A549 (cell line): ENCODE measurements around the gene APBA1. TPM values are rescaled to one million over a fixed set of nuclear protein-coding genes. Genes with fewer than 3 reads are reported as not detected.

ENCODE experiments used
- ATAC-seq, 2 experiments: fragments of 200-7000 bp in 1 of 2; fragments of >200 bp in 1 of 2; cut with Nextera tagmentation in 1 of 2; cut with Tn5 transposase in 1 of 2; 3 replicates each; pipeline versions ENCODE4 v1.8.0 to v1.9.1; 2018 to 2020; ENCODE audit warnings: mild to moderate bottlenecking in 1 of 2, moderate library complexity in 1 of 2
- CTCF ChIA-PET: fragments of 300-600 bp; sonication (Branson Sonifier 250); formaldehyde crosslinking; extraction: SDS; loops from one replicate; lab custom pipeline; 2021; ENCODE audit warnings: antibody characterized with exemption, inconsistent platforms; lab: Yijun Ruan, JAX
- POLR2A ChIA-PET: fragments of 350-600 bp; formaldehyde crosslinking; extraction: SDS; loops from one replicate; lab custom pipeline; 2021; ENCODE audit warnings: antibody characterized with exemption, inconsistent platforms; lab: Yijun Ruan, JAX
- DNase-seq, 2 experiments: peaks; one replicate each; pipeline versions ENCODE4 v3.0.0 to v3.0.0-alpha.2; 2011 to 2016; ENCODE audit warnings: low read depth in 1 of 2, low spot score in 1 of 2
- FAIRE-seq: peaks from 2 replicates; lab custom pipeline; 2011; peaks lifted over from hg19 to GRCh38; lab: Jason Lieb, UNC
- H3K27ac ChIP-seq, 2 experiments: fragments of >200 bp; sonication (Bioruptor Twin); formaldehyde crosslinking; 3 replicates each; pipeline ENCODE4 v1.5.1; 2016 to 2017
- H3K4me1 ChIP-seq: fragments of >200 bp; sonication (Bioruptor Twin); formaldehyde crosslinking; 3 replicates; pipeline ENCODE4 v1.6.1; 2016
- H3K4me2 ChIP-seq: fragments of >200 bp; sonication (Bioruptor Twin); formaldehyde crosslinking; 3 replicates; pipeline ENCODE4 v1.6.1; 2016
- H3K4me3 ChIP-seq: fragments of >200 bp; sonication (Bioruptor Twin); formaldehyde crosslinking; 3 replicates; pipeline ENCODE4 v1.5.1; 2016
- H3K9me3 ChIP-seq: fragments of >200 bp; sonication (Bioruptor Twin); formaldehyde crosslinking; 3 replicates; pipeline ENCODE4 v1.6.1; 2016
- CBX2 ChIP-seq: fragments of 200-600 bp; sonication (generic); IDR thresholded peaks from 2 replicates; pipeline ENCODE4 v1.6.1; 2016; ENCODE audit warnings: low read depth, mild to moderate bottlenecking, borderline replicate concordance
- CEBPB ChIP-seq, 2 experiments: fragments of >200 bp in 1 of 2; sonication (Bioruptor Twin) in 1 of 2; formaldehyde crosslinking in 1 of 2; IDR thresholded peaks; 2 replicates each; pipeline ENCODE4 v1.6.1; 2012 to 2016
- EHMT2 ChIP-seq: fragments of 200-600 bp; sonication (generic); IDR thresholded peaks from 2 replicates; pipeline ENCODE4 v1.6.1; 2016; ENCODE audit warnings: antibody characterized with exemption, low read depth, mild to moderate bottlenecking, moderate library complexity
- EP300 ChIP-seq, 2 experiments: fragments of >200 bp; sonication (Bioruptor Twin); formaldehyde crosslinking; IDR thresholded peaks; 2 replicates in 1 of 2; 3 replicates in 1 of 2; pipeline ENCODE4 v1.6.1; 2016 to 2017
- GATA3 ChIP-seq: IDR thresholded peaks from 2 replicates; pipeline ENCODE4 v1.6.1; 2012; ENCODE audit warnings: borderline replicate concordance
- HDAC2 ChIP-seq: fragments of 200-600 bp; sonication (generic); IDR thresholded peaks from 2 replicates; pipeline ENCODE4 v1.6.1; 2016
- HOXB5 ChIP-seq: fragments of 250-450 bp; sonication (Bioruptor Pico); IDR thresholded peaks from 2 replicates; pipeline ENCODE4 v1.5.0; 2020; ENCODE audit warnings: mild to moderate bottlenecking, moderate library complexity
- JUNB ChIP-seq: fragments of >200 bp; sonication (Bioruptor Twin); formaldehyde crosslinking; IDR thresholded peaks from 2 replicates; pipeline ENCODE4 v1.6.1; 2016
- KDM5A ChIP-seq: fragments of 200-600 bp; sonication (generic); IDR thresholded peaks from 2 replicates; pipeline ENCODE4 v1.6.1; 2016; ENCODE audit warnings: antibody characterized with exemption, mild to moderate bottlenecking
- MYC ChIP-seq: IDR thresholded peaks from 2 replicates; pipeline ENCODE4 v1.6.1; 2012; ENCODE audit warnings: mild to moderate bottlenecking, inconsistent platforms, low read length, improper control_type of control experiment, borderline replicate concordance
- PHF8 ChIP-seq: fragments of 200-600 bp; sonication (generic); IDR thresholded peaks from 2 replicates; pipeline ENCODE4 v1.6.1; 2016; ENCODE audit warnings: low read depth, mild to moderate bottlenecking, antibody characterized with exemption, moderate library complexity, borderline replicate concordance
- POLR2A ChIP-seq: IDR thresholded peaks from 2 replicates; pipeline ENCODE4 v1.6.1; 2012; ENCODE audit warnings: mild to moderate bottlenecking, low read length
- POLR2AphosphoS2 ChIP-seq: conservative IDR thresholded peaks from 2 replicates; pipeline ENCODE4 v1.6.1; 2012; ENCODE audit warnings: low read length, improper control_type of control experiment, inconsistent platforms
- RAD21 ChIP-seq, 2 experiments: fragments of >200 bp in 1 of 2; sonication (Bioruptor Twin) in 1 of 2; formaldehyde crosslinking in 1 of 2; IDR thresholded peaks in 1 of 2; conservative IDR thresholded peaks in 1 of 2; 2 replicates in 1 of 2; 3 replicates in 1 of 2; pipeline ENCODE4 v1.6.1; 2012 to 2018; ENCODE audit warnings: inconsistent platforms in 1 of 2
- RFX5 ChIP-seq: fragments of 450-650 bp; IDR thresholded peaks from 2 replicates; pipeline ENCODE4 v1.7.1; 2014; ENCODE audit warnings: antibody characterized with exemption, mild to moderate bottlenecking, moderate library complexity
- SMC3 ChIP-seq: fragments of >200 bp; sonication (Bioruptor Twin); formaldehyde crosslinking; IDR thresholded peaks from 3 replicates; pipeline ENCODE4 v1.6.1; 2018; ENCODE audit warnings: inconsistent platforms
- ZNF302 ChIP-seq: fragments of 250-450 bp; sonication (Bioruptor Pico); IDR thresholded peaks from 2 replicates; pipeline ENCODE4 v1.9.0; 2021; ENCODE audit warnings: inconsistent platforms, mild to moderate bottlenecking, moderate library complexity
- WGBS: methylation state at CpG from one replicate; pipeline ENCODE4 v1.1.6; 2017; ENCODE audit errors: missing lambda C conversion rate; 5-methylcytosine and 5-hydroxymethylcytosine counted together
- polyA plus RNA-seq, 4 experiments: library from polyadenylated mRNA; depleted of rRNA in 3 of 4; stranded (reverse); fragments of >200 nt; fragmentation: RNase III in 1 of 4; extraction: RNeasy Plus Mini Kit Qiagen cat#74134 plus additional on column Dnase treatment in 1 of 4; gene quantifications; 2 replicates in 3 of 4; 3 replicates in 1 of 4; pipeline ENCODE4 v1.2.3, GENCODE V29; 2011 to 2017
- TF ChIP-seq, protein P1 (sequence below): IDR thresholded peaks from 2 replicates; pipeline ENCODE4 v1.6.1; 2012
- TF ChIP-seq, protein P2 (sequence below): fragments of 200-600 bp; sonication (generic); IDR thresholded peaks from 2 replicates; pipeline ENCODE4 v1.6.1; 2016; ENCODE audit warnings: antibody characterized with exemption, mild to moderate bottlenecking, moderate library complexity
- TF ChIP-seq, protein P3 (sequence below): IDR thresholded peaks from 2 replicates; pipeline ENCODE4 v1.6.1; 2012

APBA1 gene
- polyA plus RNA-seq, 2 of the 4 experiments (the other 2 are of a cell fraction) = 0.22 to 1.6 TPM

DNA sequence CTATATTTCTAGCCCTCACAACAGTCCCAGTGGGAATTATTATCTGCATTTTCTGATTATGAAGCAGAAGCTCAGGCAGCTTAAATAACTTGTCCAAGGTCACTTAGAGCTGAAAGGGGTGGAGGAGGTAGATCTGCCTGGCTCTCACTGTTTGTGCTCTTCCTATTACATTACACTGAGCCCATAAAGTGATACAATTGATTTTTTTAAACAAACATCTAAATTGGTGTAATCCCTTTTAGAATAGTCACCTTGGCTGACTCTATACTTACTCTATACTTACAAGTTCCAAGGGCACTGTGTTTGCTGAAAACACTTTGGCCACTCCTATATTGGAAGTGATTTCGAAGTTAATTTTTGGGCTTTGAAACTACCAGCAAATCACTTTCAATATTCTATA lies 144.7 kb downstream of the APBA1 start:
- no peak overlapping the region for H3K27ac ChIP-seq
- DNase-seq = no peak
- no peaks in the 10 kb centered on the region for H3K9me3 ChIP-seq
- POLR2A ChIA-PET = no interaction called here
- no peaks in the 10 kb centered on the region for H3K4me1 ChIP-seq
- no peak overlapping the region for H3K4me2 ChIP-seq
- no peak for FAIRE-seq
- CTCF ChIA-PET = interaction anchor here (1.6 kb wide), 1 partner anchor 10 kb away, joined by 3 read pairs; no protein-coding TSS in a partner anchor
- no peak for TF ChIP-seq JUNB
- no peak for TF ChIP-seq CEBPB (IDR thresholded peaks at IDR 0.05)
- TF ChIP-seq KDM5A = no peak
- TF ChIP-seq HDAC2 = no peak
- TF ChIP-seq, protein P1, sequence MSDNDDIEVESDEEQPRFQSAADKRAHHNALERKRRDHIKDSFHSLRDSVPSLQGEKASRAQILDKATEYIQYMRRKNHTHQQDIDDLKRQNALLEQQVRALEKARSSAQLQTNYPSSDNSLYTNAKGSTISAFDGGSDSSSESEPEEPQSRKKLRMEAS = no peak
- TF ChIP-seq CBX2 = no peak
- no peak for TF ChIP-seq GATA3
- no peak for TF ChIP-seq SMC3
- WGBS = 3% methylated on average over 1 of the region's 1 CpG
- no peak overlapping the region for H3K4me3 ChIP-seq
- ATAC-seq = no peak

DNA sequence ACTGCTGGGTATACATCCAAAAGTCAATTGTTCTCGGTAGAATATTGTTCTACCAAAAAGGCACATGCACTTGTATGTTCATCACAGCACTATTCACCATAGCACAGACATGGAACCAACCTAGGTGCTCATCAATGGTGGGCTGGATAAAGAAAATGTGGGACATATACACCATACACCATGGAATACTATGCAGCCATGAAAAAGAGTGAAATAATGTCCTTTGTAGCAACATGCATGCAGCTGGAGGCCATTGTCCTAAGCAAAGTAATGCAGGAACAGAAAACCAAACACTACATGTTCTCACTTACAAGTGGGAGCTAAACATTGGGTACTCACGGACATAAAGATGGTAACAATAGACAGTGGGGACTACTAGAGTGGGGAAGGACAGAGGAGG lies 145.5 kb downstream of the APBA1 start:
- CTCF ChIA-PET = no interaction called here
- TF ChIP-seq RAD21 (conservative IDR thresholded peaks at IDR 0.05 in 1 of 2, IDR thresholded peaks at IDR 0.05 in 1 of 2) = no peak
- no peak for TF ChIP-seq EHMT2
- no peak for TF ChIP-seq POLR2A
- no peak for TF ChIP-seq CEBPB (IDR thresholded peaks at IDR 0.05)
- TF ChIP-seq, protein P2, sequence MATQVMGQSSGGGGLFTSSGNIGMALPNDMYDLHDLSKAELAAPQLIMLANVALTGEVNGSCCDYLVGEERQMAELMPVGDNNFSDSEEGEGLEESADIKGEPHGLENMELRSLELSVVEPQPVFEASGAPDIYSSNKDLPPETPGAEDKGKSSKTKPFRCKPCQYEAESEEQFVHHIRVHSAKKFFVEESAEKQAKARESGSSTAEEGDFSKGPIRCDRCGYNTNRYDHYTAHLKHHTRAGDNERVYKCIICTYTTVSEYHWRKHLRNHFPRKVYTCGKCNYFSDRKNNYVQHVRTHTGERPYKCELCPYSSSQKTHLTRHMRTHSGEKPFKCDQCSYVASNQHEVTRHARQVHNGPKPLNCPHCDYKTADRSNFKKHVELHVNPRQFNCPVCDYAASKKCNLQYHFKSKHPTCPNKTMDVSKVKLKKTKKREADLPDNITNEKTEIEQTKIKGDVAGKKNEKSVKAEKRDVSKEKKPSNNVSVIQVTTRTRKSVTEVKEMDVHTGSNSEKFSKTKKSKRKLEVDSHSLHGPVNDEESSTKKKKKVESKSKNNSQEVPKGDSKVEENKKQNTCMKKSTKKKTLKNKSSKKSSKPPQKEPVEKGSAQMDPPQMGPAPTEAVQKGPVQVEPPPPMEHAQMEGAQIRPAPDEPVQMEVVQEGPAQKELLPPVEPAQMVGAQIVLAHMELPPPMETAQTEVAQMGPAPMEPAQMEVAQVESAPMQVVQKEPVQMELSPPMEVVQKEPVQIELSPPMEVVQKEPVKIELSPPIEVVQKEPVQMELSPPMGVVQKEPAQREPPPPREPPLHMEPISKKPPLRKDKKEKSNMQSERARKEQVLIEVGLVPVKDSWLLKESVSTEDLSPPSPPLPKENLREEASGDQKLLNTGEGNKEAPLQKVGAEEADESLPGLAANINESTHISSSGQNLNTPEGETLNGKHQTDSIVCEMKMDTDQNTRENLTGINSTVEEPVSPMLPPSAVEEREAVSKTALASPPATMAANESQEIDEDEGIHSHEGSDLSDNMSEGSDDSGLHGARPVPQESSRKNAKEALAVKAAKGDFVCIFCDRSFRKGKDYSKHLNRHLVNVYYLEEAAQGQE = no peak
- ATAC-seq = no peak
- POLR2A ChIA-PET = no interaction called here
- 50% methylated on average over 2 of the region's 2 CpGs for whole genome bisulfite sequencing
- no peak for DNase-seq
- H3K4me3 ChIP-seq = no peak overlapping the region
- H3K9me3 ChIP-seq = no peaks in the 10 kb centered on the region
- FAIRE-seq = no peak
- H3K27ac ChIP-seq = no peak overlapping the region
- no peaks in the 10 kb centered on the region for H3K4me1 ChIP-seq
- H3K4me2 ChIP-seq = no peak overlapping the region

DNA sequence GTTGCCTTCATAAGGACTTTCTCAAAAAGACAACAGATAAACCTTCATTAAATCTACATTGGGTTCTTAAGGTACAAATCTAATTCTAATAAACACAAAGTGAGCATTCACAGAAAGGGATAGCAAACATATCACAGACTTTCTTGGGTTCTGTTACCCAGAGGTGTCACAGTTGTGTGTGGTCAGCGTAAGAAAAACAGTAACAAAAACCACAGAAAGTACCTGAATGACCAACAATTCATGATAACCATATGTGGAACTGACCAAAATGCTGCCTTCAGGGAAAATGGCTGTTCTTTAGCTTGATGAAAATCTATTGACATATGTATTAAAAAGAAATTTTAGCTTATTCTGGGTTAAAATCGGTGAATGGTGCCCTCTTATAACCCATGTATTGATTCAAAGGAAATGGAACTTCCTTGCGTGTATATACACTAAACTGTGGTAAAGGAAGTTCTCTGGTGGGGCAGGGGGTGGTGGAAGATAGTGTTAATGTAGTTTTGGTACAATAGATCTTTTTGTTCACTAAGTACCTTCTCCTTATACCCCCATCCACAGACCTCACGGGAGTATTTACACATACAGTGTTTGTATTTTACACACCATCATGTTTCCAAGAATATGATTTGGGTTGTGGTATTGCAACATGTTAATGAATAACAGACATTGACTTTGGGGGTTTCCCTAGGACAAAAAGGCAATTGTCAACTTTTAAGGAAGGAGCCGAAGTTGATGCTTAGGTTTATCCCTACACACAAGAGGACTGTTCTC lies 152.5 kb downstream of the APBA1 start:
- Histone ChIP-seq H3K9me3 (no peaks in the 10 kb centered on the region), H3K27ac (no peak overlapping the region), H3K4me3 (no peak overlapping the region), H3K4me1 (no peaks in the 10 kb centered on the region), H3K4me2 (no peak overlapping the region)
- 10% methylated on average over 5 of the region's 5 CpGs for WGBS
- ChIA-PET CTCF (no interaction called here), POLR2A (no interaction called here)
- TF ChIP-seq PHF8 (no peak), POLR2AphosphoS2 (no peak), EHMT2 (no peak), MYC (no peak), RFX5 (no peak), CBX2 (no peak), HOXB5 (CRISPR knock-in tag) (no peak), EP300 (IDR thresholded peaks at IDR 0.05) (no peak), ZNF302 (CRISPR knock-in tag) (no peak)
- TF ChIP-seq, protein P3, sequence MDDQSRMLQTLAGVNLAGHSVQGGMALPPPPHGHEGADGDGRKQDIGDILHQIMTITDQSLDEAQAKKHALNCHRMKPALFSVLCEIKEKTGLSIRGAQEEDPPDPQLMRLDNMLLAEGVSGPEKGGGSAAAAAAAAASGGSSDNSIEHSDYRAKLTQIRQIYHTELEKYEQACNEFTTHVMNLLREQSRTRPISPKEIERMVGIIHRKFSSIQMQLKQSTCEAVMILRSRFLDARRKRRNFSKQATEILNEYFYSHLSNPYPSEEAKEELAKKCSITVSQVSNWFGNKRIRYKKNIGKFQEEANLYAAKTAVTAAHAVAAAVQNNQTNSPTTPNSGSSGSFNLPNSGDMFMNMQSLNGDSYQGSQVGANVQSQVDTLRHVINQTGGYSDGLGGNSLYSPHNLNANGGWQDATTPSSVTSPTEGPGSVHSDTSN = no peak
- TF ChIP-seq, protein P2 = no peak
- ATAC-seq = no peak
- no peak for DNase-seq
- no peak for FAIRE-seq
